Activated naive CD4-positive, alpha-beta T cell treated with anti-CD3 and anti-CD28 coated beads, Interleukin-2, amount 50 U/mL, for 24 hours (primary cell): ENCODE data around the gene TMEM169.

Experiments used
- H3K27ac Mint-ChIP-seq: one replicate; pipeline ENCODE4 v1.8.0; 2021; ENCODE audit warnings: mild to moderate bottlenecking, mixed read lengths
- H3K27me3 Mint-ChIP-seq: one replicate; pipeline ENCODE4 v1.8.0; 2021; ENCODE audit warnings: mixed read lengths
- H3K36me3 Mint-ChIP-seq: one replicate; pipeline ENCODE4 v1.8.0; 2021; ENCODE audit warnings: mixed read lengths
- H3K4me1 Mint-ChIP-seq: one replicate; pipeline ENCODE4 v1.8.0; 2021; ENCODE audit warnings: mixed read lengths
- H3K4me3 Mint-ChIP-seq: one replicate; pipeline ENCODE4 v1.8.0; 2021; ENCODE audit warnings: mild to moderate bottlenecking, mixed read lengths
- H3K9me3 Mint-ChIP-seq: one replicate; pipeline ENCODE4 v1.8.0; 2021; ENCODE audit warnings: mixed read lengths

The TMEM169 gene

DNA sequence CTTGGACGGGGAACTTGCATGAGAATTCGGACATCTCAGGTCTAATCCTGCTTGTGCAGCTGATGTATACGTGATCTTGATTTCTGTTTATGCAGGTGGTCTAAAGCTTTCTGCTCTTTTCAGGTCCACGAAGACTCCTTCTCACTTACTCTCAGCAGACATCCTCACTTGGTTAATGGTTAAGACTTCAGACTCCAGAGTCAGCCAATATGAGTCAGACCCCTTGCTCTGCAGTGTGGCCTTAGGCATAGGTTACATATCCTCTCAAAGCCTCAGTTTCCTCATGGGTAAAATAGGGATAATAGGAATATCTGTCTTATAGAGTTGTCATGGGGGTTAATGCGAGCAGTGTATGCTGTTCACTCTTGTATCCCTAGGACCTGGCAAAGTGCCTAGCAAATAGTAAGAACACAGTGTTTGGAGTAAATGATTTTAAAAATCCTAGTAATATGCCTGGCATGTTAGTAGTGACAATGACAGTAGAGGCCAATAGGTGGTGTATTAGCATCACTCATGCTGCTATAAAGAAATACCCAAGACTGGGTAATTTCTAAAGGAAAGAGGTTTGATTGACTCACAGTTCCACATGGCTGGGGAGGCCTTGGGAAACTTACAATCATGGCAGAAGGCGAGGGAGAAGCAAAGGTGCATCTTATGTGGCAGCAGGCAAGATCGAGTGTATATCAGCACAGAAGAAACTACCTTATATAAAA, 69.8 kb downstream of the TMEM169 start:
- H3K4me3 Mint-ChIP-seq, result peak overlapping the region; percentile 23
- H3K27ac Mint-ChIP-seq, result peak overlapping the region; percentile 53
- peaks cover 44% of the 10 kb centered on the region for H3K36me3 Mint-ChIP-seq
- H3K4me1 Mint-ChIP-seq, result peaks cover 55% of the 10 kb centered on the region
- H3K27me3 Mint-ChIP-seq, result no peaks in the 10 kb centered on the region
- no peaks in the 10 kb centered on the region for H3K9me3 Mint-ChIP-seq
